ENCODE data around the gene ASXL2. TPM values are rescaled to one million over a fixed set of nuclear protein-coding genes. Genes with fewer than 3 reads are reported as not detected.

Gene ASXL2
- polyA plus RNA-seq, 2 donors: 1.9 to 2.7 TPM

DNA sequence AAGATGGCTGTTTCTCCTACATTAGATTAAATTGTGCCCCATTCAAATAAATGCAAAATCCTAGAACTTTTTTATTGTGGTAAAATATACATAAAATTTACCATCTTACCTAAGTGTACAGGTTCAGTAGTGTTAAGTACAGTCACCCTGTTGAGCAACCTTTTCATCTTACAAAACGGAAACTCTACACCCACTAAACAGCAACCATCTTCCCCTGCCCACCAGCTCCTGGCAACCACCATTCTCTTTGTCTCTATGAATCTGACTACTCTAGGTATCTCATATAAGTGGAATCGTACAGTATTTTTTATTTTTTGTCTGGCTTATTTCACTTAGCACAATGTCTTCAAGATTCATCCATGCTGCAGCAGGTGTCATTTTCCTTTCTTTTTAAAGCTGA lies 53.0 kb downstream of the ASXL2 start:
- H3K4me3 ChIP-seq (ENCODE audit: low read depth in 1 of 2, low read length in 2 of 2): no peak overlapping the region
- no peaks in the 10 kb centered on the region for H3K27me3 ChIP-seq (ENCODE audit: control insufficient read depth in 1 of 2, insufficient read depth in 2 of 2, low read length in 2 of 2)
- no peaks in the 10 kb centered on the region for H3K9me3 ChIP-seq (ENCODE audit: control insufficient read depth in 2 of 2, insufficient read depth in 1 of 2, low read depth in 1 of 2, low read length in 1 of 2)
- peaks cover 0 to 3% of the 10 kb centered on the region in 2 donors for H3K4me1 ChIP-seq (ENCODE audit: control insufficient read depth in 2 of 2, insufficient read depth in 2 of 2, low read length in 1 of 2)
- H3K27ac ChIP-seq (ENCODE audit: low read depth in 2 of 2, low read length in 1 of 2): no peak overlapping the region
- WGBS, 2 donors: 79 to 84% methylated on average over 2 of the region's 2 CpGs
- H3K36me3 ChIP-seq (ENCODE audit: control insufficient read depth in 2 of 2, insufficient read depth in 2 of 2, low read length in 1 of 2): peaks cover 0 to 2% of the 10 kb centered on the region in 2 donors

DNA sequence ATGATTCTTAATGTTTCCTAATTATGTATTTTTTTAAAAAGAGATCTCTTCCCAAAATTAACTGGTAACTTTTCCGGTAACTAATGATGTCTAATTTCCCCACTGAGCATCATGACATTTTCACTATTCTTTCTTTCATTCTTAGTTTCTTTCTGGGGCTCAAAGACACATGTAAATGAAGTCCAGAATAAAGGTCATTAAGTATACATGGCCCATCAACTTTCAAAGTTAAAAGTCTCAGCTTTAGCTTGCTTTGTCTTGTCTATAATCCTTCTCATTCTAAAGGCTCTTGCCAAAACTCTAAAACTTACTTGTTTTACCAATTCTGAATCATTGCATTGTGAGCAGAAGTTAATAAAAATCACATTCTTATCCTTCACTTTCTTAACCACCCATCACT lies 53.6 kb downstream of the ASXL2 start:
- peaks cover 0 to 2% of the 10 kb centered on the region in 2 donors for H3K36me3 ChIP-seq (ENCODE audit: control insufficient read depth in 2 of 2, insufficient read depth in 2 of 2, low read length in 1 of 2)
- no peaks in the 10 kb centered on the region for H3K27me3 ChIP-seq (ENCODE audit: control insufficient read depth in 1 of 2, insufficient read depth in 2 of 2, low read length in 2 of 2)
- WGBS, 2 donors: 85 to 91% methylated on average over 1 of the region's 1 CpG

DNA sequence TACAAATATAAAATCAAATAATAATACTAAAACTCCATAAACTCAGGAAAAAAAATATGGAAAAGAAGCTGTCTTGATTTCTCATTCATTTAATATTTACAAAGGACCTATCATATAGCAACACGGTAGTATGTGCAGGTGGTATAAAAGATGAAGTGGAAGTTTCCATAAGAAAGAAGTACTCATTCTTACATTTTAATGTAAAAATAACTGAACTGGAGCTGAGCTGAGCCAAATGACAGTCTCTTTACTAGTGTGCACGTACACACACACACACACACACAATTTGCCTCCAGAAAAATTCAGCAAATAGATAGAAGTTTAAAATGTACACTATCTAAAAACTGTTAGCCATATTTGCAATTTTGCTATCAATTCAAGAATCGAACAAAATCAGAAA lies 54.1 kb downstream of the ASXL2 start:
- H3K27me3 ChIP-seq (ENCODE audit: control insufficient read depth in 1 of 2, insufficient read depth in 2 of 2, low read length in 2 of 2): no peaks in the 10 kb centered on the region
- H3K27ac ChIP-seq (ENCODE audit: low read depth in 2 of 2, low read length in 1 of 2): no peak overlapping the region
- peaks cover 0 to 2% of the 10 kb centered on the region in 2 donors for H3K36me3 ChIP-seq (ENCODE audit: control insufficient read depth in 2 of 2, insufficient read depth in 2 of 2, low read length in 1 of 2)
- no peak overlapping the region for H3K4me3 ChIP-seq (ENCODE audit: low read depth in 1 of 2, low read length in 2 of 2)
- WGBS, 2 donors: 81 to 83% methylated on average over 3 of the region's 3 CpGs
- H3K9me3 ChIP-seq (ENCODE audit: control insufficient read depth in 2 of 2, insufficient read depth in 1 of 2, low read depth in 1 of 2, low read length in 1 of 2): no peaks in the 10 kb centered on the region
- H3K4me1 ChIP-seq (ENCODE audit: control insufficient read depth in 2 of 2, insufficient read depth in 2 of 2, low read length in 1 of 2): peaks cover 0 to 3% of the 10 kb centered on the region in 2 donors

More for the DNA sequence above, 53.6 kb downstream of the ASXL2 start:
- no peak overlapping the region for H3K4me3 ChIP-seq (ENCODE audit: low read depth in 1 of 2, low read length in 2 of 2)
- H3K4me1 ChIP-seq (ENCODE audit: control insufficient read depth in 2 of 2, insufficient read depth in 2 of 2, low read length in 1 of 2): peaks cover 0 to 3% of the 10 kb centered on the region in 2 donors
- no peak overlapping the region for H3K27ac ChIP-seq (ENCODE audit: low read depth in 2 of 2, low read length in 1 of 2)
- no peaks in the 10 kb centered on the region for H3K9me3 ChIP-seq (ENCODE audit: control insufficient read depth in 2 of 2, insufficient read depth in 1 of 2, low read depth in 1 of 2, low read length in 1 of 2)

DNA sequence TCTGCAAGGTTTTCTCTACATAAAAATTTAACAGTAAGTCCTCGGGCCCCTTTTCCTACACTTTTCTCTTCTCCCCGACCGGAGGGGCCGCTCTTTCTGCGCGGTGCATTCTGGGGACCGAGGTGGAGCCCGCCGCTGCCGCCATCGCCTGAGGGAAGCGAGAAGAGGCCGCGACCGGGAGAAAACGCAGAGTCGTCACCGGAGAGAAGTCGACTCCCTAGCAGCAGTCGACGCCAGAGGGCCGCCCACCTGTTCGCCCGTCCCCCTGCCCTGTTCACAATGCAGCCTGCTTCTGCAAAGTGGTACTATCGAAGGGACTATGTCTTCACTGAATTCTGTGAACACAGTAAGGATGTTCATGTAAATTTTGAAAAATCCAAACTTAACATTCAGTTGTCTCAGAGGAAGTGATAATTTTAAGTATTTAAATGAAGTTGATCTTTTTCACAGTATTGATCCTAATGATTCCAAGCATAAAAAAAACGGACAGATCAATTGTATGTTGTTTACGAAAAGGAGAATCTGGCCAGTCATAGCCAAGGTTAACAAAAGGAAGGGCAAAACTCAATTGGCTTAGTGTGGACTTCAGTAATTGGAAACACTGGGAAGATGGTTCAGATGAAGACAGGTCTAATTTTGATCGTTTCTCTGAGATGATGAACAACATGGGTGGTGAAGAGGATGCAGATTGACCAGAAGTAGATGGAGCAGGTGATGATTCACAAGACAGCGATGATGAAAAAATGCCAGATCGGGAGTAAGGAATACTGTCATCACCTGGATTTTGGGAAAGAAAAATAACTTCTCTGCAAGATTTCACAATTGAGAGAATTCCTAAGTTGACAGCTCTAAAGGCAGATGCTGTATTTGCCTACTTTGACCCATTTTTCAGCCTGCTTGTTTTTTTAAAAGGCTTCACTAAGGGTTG lies 55.8 kb downstream of the ASXL2 start:
- no peaks in the 10 kb centered on the region for H3K27me3 ChIP-seq (ENCODE audit: control insufficient read depth in 1 of 2, insufficient read depth in 2 of 2, low read length in 2 of 2)
- peak overlapping the region; percentile 12 to 28 for H3K4me3 ChIP-seq (ENCODE audit: low read depth in 1 of 2, low read length in 2 of 2)
- WGBS, 2 donors: 32 to 40% methylated on average over 30 of the region's 30 CpGs
- H3K4me1 ChIP-seq (ENCODE audit: control insufficient read depth in 2 of 2, insufficient read depth in 2 of 2, low read length in 1 of 2): peaks cover 0 to 3% of the 10 kb centered on the region in 2 donors
- H3K36me3 ChIP-seq (ENCODE audit: control insufficient read depth in 2 of 2, insufficient read depth in 2 of 2, low read length in 1 of 2): peaks cover 0 to 2% of the 10 kb centered on the region in 2 donors
- H3K9me3 ChIP-seq (ENCODE audit: control insufficient read depth in 2 of 2, insufficient read depth in 1 of 2, low read depth in 1 of 2, low read length in 1 of 2): no peaks in the 10 kb centered on the region
- peak overlapping the region in 1 of 2 donors; percentile 10 for H3K27ac ChIP-seq (ENCODE audit: low read depth in 2 of 2, low read length in 1 of 2)

DNA sequence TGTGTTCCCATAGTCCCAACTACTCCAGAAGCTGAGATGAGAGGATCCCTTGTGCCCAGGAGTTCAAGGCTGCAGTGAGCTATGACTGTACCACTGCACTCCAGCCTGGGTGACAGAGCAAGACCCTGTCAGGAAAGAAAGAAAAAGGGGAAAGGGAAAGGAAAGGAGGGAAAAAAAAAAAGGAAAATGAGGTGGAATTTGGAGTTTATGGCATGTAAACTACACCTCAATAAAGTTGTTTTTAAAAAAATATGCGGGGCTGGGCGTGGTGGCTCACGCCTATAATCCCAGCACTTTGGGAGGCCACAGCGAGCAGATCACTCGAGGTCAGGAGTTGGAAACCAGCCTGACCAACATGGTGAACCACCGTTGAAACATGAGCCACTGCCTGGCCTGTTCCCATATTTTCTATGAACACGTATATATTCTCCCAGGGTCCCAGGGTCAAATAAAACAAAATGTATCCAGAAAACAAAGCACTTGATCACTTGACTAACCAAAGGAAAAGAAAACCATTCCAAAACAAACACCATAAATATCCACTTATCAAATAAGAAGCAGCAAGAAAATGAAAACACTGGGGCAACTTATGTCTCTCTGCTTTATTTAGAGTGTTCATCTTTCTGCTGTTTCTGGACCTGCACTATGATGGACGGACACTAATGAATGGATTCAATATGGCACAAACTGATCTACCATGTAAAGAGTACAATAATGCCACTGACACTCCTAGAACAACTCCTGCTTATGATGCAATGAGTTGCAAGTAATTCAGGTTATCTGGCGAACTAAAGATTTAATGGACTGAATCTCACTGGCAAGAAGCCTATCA lies 56.8 kb downstream of the ASXL2 start:
- H3K9me3 ChIP-seq (ENCODE audit: control insufficient read depth in 2 of 2, insufficient read depth in 1 of 2, low read depth in 1 of 2, low read length in 1 of 2): no peaks in the 10 kb centered on the region
- peaks cover 0 to 2% of the 10 kb centered on the region in 2 donors for H3K36me3 ChIP-seq (ENCODE audit: control insufficient read depth in 2 of 2, insufficient read depth in 2 of 2, low read length in 1 of 2)
- peaks cover 0 to 3% of the 10 kb centered on the region in 2 donors for H3K4me1 ChIP-seq (ENCODE audit: control insufficient read depth in 2 of 2, insufficient read depth in 2 of 2, low read length in 1 of 2)
- no peak overlapping the region for H3K27ac ChIP-seq (ENCODE audit: low read depth in 2 of 2, low read length in 1 of 2)
- H3K27me3 ChIP-seq (ENCODE audit: control insufficient read depth in 1 of 2, insufficient read depth in 2 of 2, low read length in 2 of 2): no peaks in the 10 kb centered on the region
- 71 to 84% methylated on average over 9 of the region's 9 CpGs for WGBS, 2 donors
- peak overlapping the region in 1 of 2 donors; percentile 12 for H3K4me3 ChIP-seq (ENCODE audit: low read depth in 1 of 2, low read length in 2 of 2)

DNA sequence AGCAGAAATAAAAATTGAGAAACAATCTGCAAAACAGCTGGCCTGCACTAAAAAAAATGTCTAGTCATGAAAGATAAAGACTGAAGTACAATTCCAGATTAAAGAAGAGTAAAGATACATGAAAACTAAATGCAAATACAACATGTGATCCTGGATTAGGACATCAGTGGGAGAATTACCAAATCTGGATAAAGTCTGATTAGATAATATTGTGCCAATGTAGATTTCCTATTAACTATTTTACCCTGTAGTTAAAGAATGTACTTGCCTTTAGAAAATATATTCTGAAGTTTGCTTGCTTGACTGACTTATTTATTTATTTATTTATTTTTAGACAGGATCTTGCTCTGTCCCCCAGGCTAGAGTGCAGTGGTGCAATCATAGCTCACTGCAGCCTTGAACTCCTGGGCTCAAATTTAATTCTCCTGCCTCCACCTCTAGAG lies 58.7 kb downstream of the ASXL2 start:
- Histone ChIP-seq H3K27ac (ENCODE audit: low read depth in 2 of 2, low read length in 1 of 2) (no peak overlapping the region), H3K36me3 (ENCODE audit: control insufficient read depth in 2 of 2, insufficient read depth in 2 of 2, low read length in 1 of 2) (peaks cover 0 to 2% of the 10 kb centered on the region in 2 donors), H3K4me3 (ENCODE audit: low read depth in 1 of 2, low read length in 2 of 2) (no peak overlapping the region), H3K4me1 (ENCODE audit: control insufficient read depth in 2 of 2, insufficient read depth in 2 of 2, low read length in 1 of 2) (peaks cover 0 to 3% of the 10 kb centered on the region in 2 donors), H3K9me3 (ENCODE audit: control insufficient read depth in 2 of 2, insufficient read depth in 1 of 2, low read depth in 1 of 2, low read length in 1 of 2) (no peaks in the 10 kb centered on the region), H3K27me3 (ENCODE audit: control insufficient read depth in 1 of 2, insufficient read depth in 2 of 2, low read length in 2 of 2) (no peaks in the 10 kb centered on the region)

DNA sequence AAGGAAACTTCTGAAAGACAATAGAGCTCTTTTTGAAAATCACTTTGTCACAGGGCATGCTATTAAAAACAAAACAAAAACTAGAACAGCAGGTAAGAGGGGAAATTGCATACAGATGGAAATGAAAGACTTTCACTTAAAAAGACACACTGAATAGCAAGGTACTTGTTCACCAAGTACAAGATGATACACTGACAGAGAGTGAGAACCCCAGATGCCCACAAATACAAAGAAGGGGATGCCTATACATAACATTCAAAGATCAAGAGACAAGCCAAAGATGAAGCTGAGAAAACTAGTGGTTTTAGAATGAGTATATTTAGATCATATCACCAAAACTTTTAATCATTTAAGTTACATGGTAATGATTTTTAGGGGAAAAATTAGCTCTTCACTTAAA lies 60.7 kb downstream of the ASXL2 start:
- Histone ChIP-seq H3K9me3 (ENCODE audit: control insufficient read depth in 2 of 2, insufficient read depth in 1 of 2, low read depth in 1 of 2, low read length in 1 of 2) (no peaks in the 10 kb centered on the region), H3K27me3 (ENCODE audit: control insufficient read depth in 1 of 2, insufficient read depth in 2 of 2, low read length in 2 of 2) (no peaks in the 10 kb centered on the region), H3K36me3 (ENCODE audit: control insufficient read depth in 2 of 2, insufficient read depth in 2 of 2, low read length in 1 of 2) (peaks cover 0 to 2% of the 10 kb centered on the region in 2 donors), H3K4me3 (ENCODE audit: low read depth in 1 of 2, low read length in 2 of 2) (no peak overlapping the region), H3K27ac (ENCODE audit: low read depth in 2 of 2, low read length in 1 of 2) (no peak overlapping the region), H3K4me1 (ENCODE audit: control insufficient read depth in 2 of 2, insufficient read depth in 2 of 2, low read length in 1 of 2) (peaks cover 0 to 3% of the 10 kb centered on the region in 2 donors)

DNA sequence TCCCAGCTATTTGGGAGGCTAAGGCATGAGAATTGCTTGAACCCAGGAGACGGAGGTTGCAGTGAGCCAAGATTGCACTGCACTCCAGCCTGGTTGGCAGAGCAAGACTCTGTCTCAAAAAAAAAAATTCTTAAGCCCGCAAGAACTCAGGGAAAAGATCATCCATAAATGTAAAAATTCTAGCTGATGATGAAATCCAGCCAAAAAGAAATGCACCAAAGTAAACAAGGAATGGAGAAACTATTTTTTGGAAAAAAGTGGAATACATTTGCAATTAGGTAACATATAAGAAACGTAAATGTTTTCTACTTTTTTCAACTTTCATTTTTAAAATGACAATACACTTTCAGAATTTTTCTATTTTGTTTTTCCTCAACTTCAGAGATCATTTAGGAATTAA lies 61.3 kb downstream of the ASXL2 start:
- 73 to 82% methylated on average over 3 of the region's 3 CpGs for WGBS, 2 donors

DNA sequence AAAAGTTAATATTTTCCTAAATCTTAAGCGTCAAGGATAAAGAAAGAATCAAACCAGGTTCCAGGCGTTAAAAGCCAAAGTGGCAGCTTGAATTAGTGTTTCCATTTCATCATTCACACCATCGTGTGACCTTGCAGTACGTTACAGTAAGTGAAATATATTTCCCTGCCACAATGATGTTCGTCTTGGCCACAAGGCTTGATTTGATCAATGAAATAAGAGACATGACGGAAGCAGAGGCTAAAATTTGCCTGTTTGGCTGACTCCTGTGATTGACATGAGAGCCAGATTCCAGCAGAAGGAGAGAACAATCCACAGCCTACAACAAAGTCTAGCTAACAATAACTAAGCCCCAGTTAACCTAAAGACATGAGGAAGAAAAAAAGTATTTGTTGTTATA lies 62.0 kb downstream of the ASXL2 start:
- no peaks in the 10 kb centered on the region for H3K27me3 ChIP-seq (ENCODE audit: control insufficient read depth in 1 of 2, insufficient read depth in 2 of 2, low read length in 2 of 2)
- no peaks in the 10 kb centered on the region for H3K9me3 ChIP-seq (ENCODE audit: control insufficient read depth in 2 of 2, insufficient read depth in 1 of 2, low read depth in 1 of 2, low read length in 1 of 2)
- no peaks in the 10 kb centered on the region for H3K4me1 ChIP-seq (ENCODE audit: control insufficient read depth in 2 of 2, insufficient read depth in 2 of 2, low read length in 1 of 2)
- H3K4me3 ChIP-seq (ENCODE audit: low read depth in 1 of 2, low read length in 2 of 2): no peak overlapping the region
- 85 to 93% methylated on average over 6 of the region's 6 CpGs for WGBS, 2 donors
- H3K36me3 ChIP-seq (ENCODE audit: control insufficient read depth in 2 of 2, insufficient read depth in 2 of 2, low read length in 1 of 2): no peaks in the 10 kb centered on the region
- no peak overlapping the region for H3K27ac ChIP-seq (ENCODE audit: low read depth in 2 of 2, low read length in 1 of 2)

More for the DNA sequence above, 61.3 kb downstream of the ASXL2 start:
- no peaks in the 10 kb centered on the region for H3K9me3 ChIP-seq (ENCODE audit: control insufficient read depth in 2 of 2, insufficient read depth in 1 of 2, low read depth in 1 of 2, low read length in 1 of 2)
- H3K27ac ChIP-seq (ENCODE audit: low read depth in 2 of 2, low read length in 1 of 2): no peak overlapping the region
- no peak overlapping the region for H3K4me3 ChIP-seq (ENCODE audit: low read depth in 1 of 2, low read length in 2 of 2)
- no peaks in the 10 kb centered on the region for H3K36me3 ChIP-seq (ENCODE audit: control insufficient read depth in 2 of 2, insufficient read depth in 2 of 2, low read length in 1 of 2)
- H3K27me3 ChIP-seq (ENCODE audit: control insufficient read depth in 1 of 2, insufficient read depth in 2 of 2, low read length in 2 of 2): no peaks in the 10 kb centered on the region
- H3K4me1 ChIP-seq (ENCODE audit: control insufficient read depth in 2 of 2, insufficient read depth in 2 of 2, low read length in 1 of 2): no peaks in the 10 kb centered on the region

All from esophagus (tissue), 2 donors.